Measurements from ENCODE around the gene STRA8. TPM values are rescaled to one million over a fixed set of nuclear protein-coding genes. Genes with fewer than 3 reads are reported as not detected.

The STRA8 gene
- total and polyA plus RNA-seq, 2 of the 13 experiments (the other 11 are each of a cell fraction or from before 2014, with no cell fraction given): not detected

DNA sequence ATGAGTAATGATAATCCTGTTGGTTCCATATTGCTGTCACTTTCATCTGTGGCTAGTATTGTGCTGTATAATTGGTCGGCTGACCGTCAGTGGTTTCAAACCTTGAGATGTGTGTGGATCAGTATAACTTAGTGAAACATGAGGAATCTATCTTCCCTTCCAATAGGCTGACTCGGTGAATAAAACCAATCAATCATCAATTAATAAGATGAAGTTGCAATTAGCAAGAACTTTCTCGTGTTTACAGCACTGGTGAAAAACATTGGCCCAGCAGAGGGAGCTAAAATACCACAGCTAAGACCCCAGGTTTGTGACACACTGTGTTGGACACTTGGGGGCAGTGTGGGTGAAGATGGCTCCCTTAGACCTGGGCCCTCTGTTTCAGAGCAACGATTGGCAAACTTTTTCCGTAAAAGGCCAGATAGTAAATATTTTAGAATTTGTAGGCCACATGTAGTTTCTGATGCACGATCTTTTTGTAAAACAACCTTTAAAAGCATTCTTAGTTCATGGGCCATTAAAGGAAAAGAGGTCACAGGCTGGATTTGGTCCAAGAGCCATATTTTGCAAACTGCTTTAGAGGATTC lies 47.8 kb downstream of the STRA8 start (continued):
- TF ChIP-seq, protein P1, sequence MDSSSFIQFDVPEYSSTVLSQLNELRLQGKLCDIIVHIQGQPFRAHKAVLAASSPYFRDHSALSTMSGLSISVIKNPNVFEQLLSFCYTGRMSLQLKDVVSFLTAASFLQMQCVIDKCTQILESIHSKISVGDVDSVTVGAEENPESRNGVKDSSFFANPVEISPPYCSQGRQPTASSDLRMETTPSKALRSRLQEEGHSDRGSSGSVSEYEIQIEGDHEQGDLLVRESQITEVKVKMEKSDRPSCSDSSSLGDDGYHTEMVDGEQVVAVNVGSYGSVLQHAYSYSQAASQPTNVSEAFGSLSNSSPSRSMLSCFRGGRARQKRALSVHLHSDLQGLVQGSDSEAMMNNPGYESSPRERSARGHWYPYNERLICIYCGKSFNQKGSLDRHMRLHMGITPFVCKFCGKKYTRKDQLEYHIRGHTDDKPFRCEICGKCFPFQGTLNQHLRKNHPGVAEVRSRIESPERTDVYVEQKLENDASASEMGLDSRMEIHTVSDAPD (CRISPR knock-in tag; IDR thresholded peaks at IDR 0.05): no peak
- no peak for TF ChIP-seq PHF5A (CRISPR knock-in tag; IDR thresholded peaks at IDR 0.05; ENCODE audit: low read depth, unreplicated experiment)
- no peak for TF ChIP-seq SNAPC2 (CRISPR knock-in tag; IDR thresholded peaks at IDR 0.05)
- TF ChIP-seq, protein P2, sequence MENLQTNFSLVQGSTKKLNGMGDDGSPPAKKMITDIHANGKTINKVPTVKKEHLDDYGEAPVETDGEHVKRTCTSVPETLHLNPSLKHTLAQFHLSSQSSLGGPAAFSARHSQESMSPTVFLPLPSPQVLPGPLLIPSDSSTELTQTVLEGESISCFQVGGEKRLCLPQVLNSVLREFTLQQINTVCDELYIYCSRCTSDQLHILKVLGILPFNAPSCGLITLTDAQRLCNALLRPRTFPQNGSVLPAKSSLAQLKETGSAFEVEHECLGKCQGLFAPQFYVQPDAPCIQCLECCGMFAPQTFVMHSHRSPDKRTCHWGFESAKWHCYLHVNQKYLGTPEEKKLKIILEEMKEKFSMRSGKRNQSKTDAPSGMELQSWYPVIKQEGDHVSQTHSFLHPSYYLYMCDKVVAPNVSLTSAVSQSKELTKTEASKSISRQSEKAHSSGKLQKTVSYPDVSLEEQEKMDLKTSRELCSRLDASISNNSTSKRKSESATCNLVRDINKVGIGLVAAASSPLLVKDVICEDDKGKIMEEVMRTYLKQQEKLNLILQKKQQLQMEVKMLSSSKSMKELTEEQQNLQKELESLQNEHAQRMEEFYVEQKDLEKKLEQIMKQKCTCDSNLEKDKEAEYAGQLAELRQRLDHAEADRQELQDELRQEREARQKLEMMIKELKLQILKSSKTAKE (CRISPR knock-in tag; IDR thresholded peaks at IDR 0.05; ENCODE audit: borderline replicate concordance): no peak
- 0 out of 2 replicates have a peak, but pooled peaks have one; percentile 28 for TF ChIP-seq ZNF614 (CRISPR knock-in tag; IDR thresholded peaks at IDR 0.05; ENCODE audit: borderline replicate concordance)
- TF ChIP-seq SRSF9 (IDR thresholded peaks at IDR 0.05; ENCODE audit: borderline replicate concordance, insufficient read depth, low read depth, low read length, poor library complexity, severe bottlenecking): no peak
- no peak for TF ChIP-seq KLF11 (CRISPR knock-in tag; IDR thresholded peaks at IDR 0.05)
- TF ChIP-seq, protein P3, sequence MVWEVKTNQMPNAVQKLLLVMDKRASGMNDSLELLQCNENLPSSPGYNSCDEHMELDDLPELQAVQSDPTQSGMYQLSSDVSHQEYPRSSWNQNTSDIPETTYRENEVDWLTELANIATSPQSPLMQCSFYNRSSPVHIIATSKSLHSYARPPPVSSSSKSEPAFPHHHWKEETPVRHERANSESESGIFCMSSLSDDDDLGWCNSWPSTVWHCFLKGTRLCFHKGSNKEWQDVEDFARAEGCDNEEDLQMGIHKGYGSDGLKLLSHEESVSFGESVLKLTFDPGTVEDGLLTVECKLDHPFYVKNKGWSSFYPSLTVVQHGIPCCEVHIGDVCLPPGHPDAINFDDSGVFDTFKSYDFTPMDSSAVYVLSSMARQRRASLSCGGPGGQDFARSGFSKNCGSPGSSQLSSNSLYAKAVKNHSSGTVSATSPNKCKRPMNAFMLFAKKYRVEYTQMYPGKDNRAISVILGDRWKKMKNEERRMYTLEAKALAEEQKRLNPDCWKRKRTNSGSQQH (CRISPR knock-in tag; IDR thresholded peaks at IDR 0.05; ENCODE audit: low read depth): no peak
- TF ChIP-seq CEBPB (IDR thresholded peaks at IDR 0.05; ENCODE audit: borderline replicate concordance, low read depth, low read length): no peak
- no peak for TF ChIP-seq GABPB1 (CRISPR knock-in tag; IDR thresholded peaks at IDR 0.05)
- no peak for TF ChIP-seq ZNF446 (CRISPR knock-in tag; IDR thresholded peaks at IDR 0.05)
- TF ChIP-seq RELA (CRISPR knock-in tag; IDR thresholded peaks at IDR 0.05): no peak
- no peak for TF ChIP-seq ZBTB1 (CRISPR knock-in tag; IDR thresholded peaks at IDR 0.05; ENCODE audit: borderline replicate concordance)
- no peak for TF ChIP-seq GTF2F1 (IDR thresholded peaks at IDR 0.05; ENCODE audit: low read length)
- TF ChIP-seq, protein P4, sequence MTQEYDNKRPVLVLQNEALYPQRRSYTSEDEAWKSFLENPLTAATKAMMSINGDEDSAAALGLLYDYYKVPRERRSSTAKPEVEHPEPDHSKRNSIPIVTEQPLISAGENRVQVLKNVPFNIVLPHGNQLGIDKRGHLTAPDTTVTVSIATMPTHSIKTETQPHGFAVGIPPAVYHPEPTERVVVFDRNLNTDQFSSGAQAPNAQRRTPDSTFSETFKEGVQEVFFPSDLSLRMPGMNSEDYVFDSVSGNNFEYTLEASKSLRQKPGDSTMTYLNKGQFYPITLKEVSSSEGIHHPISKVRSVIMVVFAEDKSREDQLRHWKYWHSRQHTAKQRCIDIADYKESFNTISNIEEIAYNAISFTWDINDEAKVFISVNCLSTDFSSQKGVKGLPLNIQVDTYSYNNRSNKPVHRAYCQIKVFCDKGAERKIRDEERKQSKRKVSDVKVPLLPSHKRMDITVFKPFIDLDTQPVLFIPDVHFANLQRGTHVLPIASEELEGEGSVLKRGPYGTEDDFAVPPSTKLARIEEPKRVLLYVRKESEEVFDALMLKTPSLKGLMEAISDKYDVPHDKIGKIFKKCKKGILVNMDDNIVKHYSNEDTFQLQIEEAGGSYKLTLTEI (CRISPR knock-in tag; conservative IDR thresholded peaks at IDR 0.05): no peak
- no peak for TF ChIP-seq HNRNPH1 (optimal IDR thresholded peaks at IDR 0.05; ENCODE audit: low read depth, low read length)
- TF ChIP-seq REXO4 (CRISPR knock-in tag; IDR thresholded peaks at IDR 0.05; ENCODE audit: borderline replicate concordance): no peak
- no peak for TF ChIP-seq HOXA7 (CRISPR knock-in tag; IDR thresholded peaks at IDR 0.05)
- no peak for TF ChIP-seq IKZF4 (CRISPR knock-in tag; IDR thresholded peaks at IDR 0.05; ENCODE audit: borderline replicate concordance, low read depth, not compliant biosample characterization)
- TF ChIP-seq, protein P5, sequence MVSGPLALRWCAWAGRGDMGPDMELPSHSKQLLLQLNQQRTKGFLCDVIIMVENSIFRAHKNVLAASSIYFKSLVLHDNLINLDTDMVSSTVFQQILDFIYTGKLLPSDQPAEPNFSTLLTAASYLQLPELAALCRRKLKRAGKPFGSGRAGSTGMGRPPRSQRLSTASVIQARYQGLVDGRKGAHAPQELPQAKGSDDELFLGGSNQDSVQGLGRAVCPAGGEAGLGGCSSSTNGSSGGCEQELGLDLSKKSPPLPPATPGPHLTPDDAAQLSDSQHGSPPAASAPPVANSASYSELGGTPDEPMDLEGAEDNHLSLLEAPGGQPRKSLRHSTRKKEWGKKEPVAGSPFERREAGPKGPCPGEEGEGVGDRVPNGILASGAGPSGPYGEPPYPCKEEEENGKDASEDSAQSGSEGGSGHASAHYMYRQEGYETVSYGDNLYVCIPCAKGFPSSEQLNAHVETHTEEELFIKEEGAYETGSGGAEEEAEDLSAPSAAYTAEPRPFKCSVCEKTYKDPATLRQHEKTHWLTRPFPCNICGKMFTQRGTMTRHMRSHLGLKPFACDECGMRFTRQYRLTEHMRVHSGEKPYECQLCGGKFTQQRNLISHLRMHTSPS (CRISPR knock-in tag; IDR thresholded peaks at IDR 0.05; ENCODE audit: low read depth): no peak
